WTC11 (cell line): ENCODE results near the gene CAVIN1.

ENCODE experiments used
- CTCF ChIP-seq: fragments of 200-600 bp; IDR thresholded peaks from 2 replicates; pipeline ENCODE4 v1.8.0; 2022; ENCODE audit warnings: antibody characterized with exemption
- FOXP1 ChIP-seq: sonication (generic); formaldehyde crosslinking; IDR thresholded peaks from 2 replicates; pipeline ENCODE4 v1.8.0; 2022; ENCODE audit warnings: missing genetic modification reagents, mild to moderate bottlenecking, moderate library complexity, borderline replicate concordance
- IRF2 ChIP-seq: sonication (generic); formaldehyde crosslinking; IDR thresholded peaks from 2 replicates; pipeline ENCODE4 v1.8.0; 2022; ENCODE audit warnings: low read depth, missing genetic modification reagents, borderline replicate concordance
- JUN ChIP-seq: sonication (generic); formaldehyde crosslinking; IDR thresholded peaks from 2 replicates; pipeline ENCODE4 v1.8.0; 2023; ENCODE audit warnings: mild to moderate bottlenecking, missing genetic modification reagents
- MAX ChIP-seq: sonication (generic); formaldehyde crosslinking; IDR thresholded peaks from 2 replicates; pipeline ENCODE4 v1.8.0; 2022; ENCODE audit warnings: mild to moderate bottlenecking, missing genetic modification reagents
- NR1H2 ChIP-seq: sonication (generic); formaldehyde crosslinking; IDR thresholded peaks from 2 replicates; pipeline ENCODE4 v1.9.0; 2021; ENCODE audit warnings: mild to moderate bottlenecking, moderate library complexity, missing genetic modification reagents
- SMAD4 ChIP-seq: sonication (generic); formaldehyde crosslinking; IDR thresholded peaks from 2 replicates; pipeline ENCODE4 v1.8.0; 2022; ENCODE audit warnings: mild to moderate bottlenecking, missing genetic modification reagents
- SP1 ChIP-seq: sonication (generic); formaldehyde crosslinking; conservative IDR thresholded peaks from 2 replicates; pipeline ENCODE4 v1.8.1; 2022; ENCODE audit warnings: missing genetic modification reagents
- TP53 ChIP-seq: sonication (generic); formaldehyde crosslinking; IDR thresholded peaks from 2 replicates; pipeline ENCODE4 v1.8.1; 2023; ENCODE audit warnings: mild to moderate bottlenecking, missing genetic modification reagents
- ZNF121 ChIP-seq: sonication (generic); formaldehyde crosslinking; IDR thresholded peaks from 2 replicates; pipeline ENCODE4 v1.8.0; 2023; ENCODE audit warnings: missing genetic modification reagents
- TF ChIP-seq, protein P1 (sequence below): sonication (generic); formaldehyde crosslinking; IDR thresholded peaks from 2 replicates; pipeline ENCODE4 v1.8.0; 2022; ENCODE audit warnings: mild to moderate bottlenecking, missing genetic modification reagents

- TF ChIP-seq JUN (CRISPR knock-in tag) (no peak), SP1 (CRISPR knock-in tag) (no peak), CTCF (no peak), TP53 (CRISPR knock-in tag) (no peak), IRF2 (CRISPR knock-in tag) (no peak), NR1H2 (CRISPR knock-in tag) (no peak), MAX (CRISPR knock-in tag) (no peak), FOXP1 (CRISPR knock-in tag) (no peak), ZNF121 (CRISPR knock-in tag) (no peak), SMAD4 (no peak)
- TF ChIP-seq, protein P1, sequence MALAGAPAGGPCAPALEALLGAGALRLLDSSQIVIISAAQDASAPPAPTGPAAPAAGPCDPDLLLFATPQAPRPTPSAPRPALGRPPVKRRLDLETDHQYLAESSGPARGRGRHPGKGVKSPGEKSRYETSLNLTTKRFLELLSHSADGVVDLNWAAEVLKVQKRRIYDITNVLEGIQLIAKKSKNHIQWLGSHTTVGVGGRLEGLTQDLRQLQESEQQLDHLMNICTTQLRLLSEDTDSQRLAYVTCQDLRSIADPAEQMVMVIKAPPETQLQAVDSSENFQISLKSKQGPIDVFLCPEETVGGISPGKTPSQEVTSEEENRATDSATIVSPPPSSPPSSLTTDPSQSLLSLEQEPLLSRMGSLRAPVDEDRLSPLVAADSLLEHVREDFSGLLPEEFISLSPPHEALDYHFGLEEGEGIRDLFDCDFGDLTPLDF (CRISPR knock-in tag) = no peak
These were observed 42.1 kb downstream of the CAVIN1 start for GRCh38 chr17:42380935-42381334.
